Stimulated activated CD8-positive, alpha-beta memory T cell treated with anti-CD3 and anti-CD28 coated beads, Interleukin-4, amount 100 ng/mL, for 1 hour (primary cell): Measurements from ENCODE around the gene RARG.

ENCODE experiments used
- DNase-seq, 2 donors: peaks; one replicate each; pipeline ENCODE4 v3.0.0-alpha.2; 2020; ENCODE audit warnings: low read depth in 2 of 2, low spot score in 1 of 2

The RARG gene

GRCh38 chr12:53231921-53232645 lies at the start of gene RARG:
Gene RARG, minus strand, starts transcription at chr12:53232209. Its CDS starts 4,664 bp downstream, at chr12:53227545.
- DNase-seq: no peak

GRCh38 chr12:53279888-53280498 lies 48.0 kb upstream of the RARG start:
- DNase-seq: no peak

GRCh38 chr12:53279283-53279869 lies 47.4 kb upstream of the RARG start:
- DNase-seq: no peak

GRCh38 chr12:53277981-53278380 lies 46.0 kb upstream of the RARG start:
- no peak for DNase-seq

- no peak for DNase-seq
Measured at GRCh38 chr12:53276511-53276910, 44.5 kb upstream of the RARG start.

GRCh38 chr12:53274445-53274844 lies 42.4 kb upstream of the RARG start:
- DNase-seq: no peak

GRCh38 chr12:53268630-53269562 lies 36.9 kb upstream of the RARG start:
- DNase-seq: no peak

- DNase-seq: peak; percentile 52 to 74
Measured at GRCh38 chr12:53267999-53268629, 36.1 kb upstream of the RARG start, which contains the start of gene ESPL1. Gene ESPL1, plus strand, starts transcription at chr12:53268299. Its CDS starts 468 bp downstream, at chr12:53268767.

- DNase-seq: no peak
Measured at GRCh38 chr12:53267306-53267998, 35.4 kb upstream of the RARG start.

GRCh38 chr12:53265783-53266182 lies 33.8 kb upstream of the RARG start:
- no peak for DNase-seq

GRCh38 chr12:53259891-53260290 lies 27.9 kb upstream of the RARG start:
- DNase-seq: no peak

GRCh38 chr12:53258541-53259539 lies 26.8 kb upstream of the RARG start:
- DNase-seq: no peak

GRCh38 chr12:53255996-53256395 lies 24.0 kb upstream of the RARG start:
- DNase-seq: no peak

GRCh38 chr12:53254816-53255545 lies 23.0 kb upstream of the RARG start:
- DNase-seq: no peak

- no peak for DNase-seq
Measured at GRCh38 chr12:53253298-53253697, 21.3 kb upstream of the RARG start.

GRCh38 chr12:53252349-53252916 lies 20.4 kb upstream of the RARG start:
- DNase-seq: no peak

- DNase-seq: peak in 1 of 2 donors; percentile 43
Measured at GRCh38 chr12:53251477-53252348, 19.7 kb upstream of the RARG start.
